Measurements from ENCODE around the gene OR2B2.

DNA sequence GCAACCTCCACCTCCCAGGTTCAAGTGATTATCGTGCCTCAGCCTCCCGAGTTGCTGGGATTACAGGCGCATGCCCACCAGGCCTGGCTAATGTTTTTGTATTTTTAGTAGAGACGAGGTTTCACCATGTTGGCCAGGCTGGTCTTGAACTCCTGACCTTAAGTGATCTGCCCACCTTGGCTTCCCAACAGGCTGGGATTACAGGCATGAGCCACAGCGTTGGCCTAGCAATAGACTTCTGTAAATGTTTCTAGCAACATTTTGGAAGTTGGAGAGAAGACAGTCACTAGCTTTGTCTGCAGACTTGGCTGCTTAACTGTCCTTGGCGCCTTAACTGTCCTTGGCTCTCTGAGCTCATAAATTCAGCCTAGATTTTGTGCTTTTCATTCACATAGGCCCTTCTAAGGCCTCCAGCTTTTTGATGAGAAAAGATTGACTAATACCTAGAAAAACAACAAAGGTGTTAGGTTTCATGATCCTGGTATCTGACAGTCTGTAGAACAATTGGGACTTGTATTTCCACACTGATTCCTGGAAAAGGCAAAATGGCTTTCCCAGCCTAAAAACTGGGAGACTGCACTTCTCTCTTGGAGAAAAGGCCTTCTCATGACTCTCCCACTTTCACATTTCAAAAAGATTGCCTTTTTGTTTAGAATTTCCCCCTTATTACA, 49.7 kb downstream of the OR2B2 start:
- TF ChIP-seq, protein P1, sequence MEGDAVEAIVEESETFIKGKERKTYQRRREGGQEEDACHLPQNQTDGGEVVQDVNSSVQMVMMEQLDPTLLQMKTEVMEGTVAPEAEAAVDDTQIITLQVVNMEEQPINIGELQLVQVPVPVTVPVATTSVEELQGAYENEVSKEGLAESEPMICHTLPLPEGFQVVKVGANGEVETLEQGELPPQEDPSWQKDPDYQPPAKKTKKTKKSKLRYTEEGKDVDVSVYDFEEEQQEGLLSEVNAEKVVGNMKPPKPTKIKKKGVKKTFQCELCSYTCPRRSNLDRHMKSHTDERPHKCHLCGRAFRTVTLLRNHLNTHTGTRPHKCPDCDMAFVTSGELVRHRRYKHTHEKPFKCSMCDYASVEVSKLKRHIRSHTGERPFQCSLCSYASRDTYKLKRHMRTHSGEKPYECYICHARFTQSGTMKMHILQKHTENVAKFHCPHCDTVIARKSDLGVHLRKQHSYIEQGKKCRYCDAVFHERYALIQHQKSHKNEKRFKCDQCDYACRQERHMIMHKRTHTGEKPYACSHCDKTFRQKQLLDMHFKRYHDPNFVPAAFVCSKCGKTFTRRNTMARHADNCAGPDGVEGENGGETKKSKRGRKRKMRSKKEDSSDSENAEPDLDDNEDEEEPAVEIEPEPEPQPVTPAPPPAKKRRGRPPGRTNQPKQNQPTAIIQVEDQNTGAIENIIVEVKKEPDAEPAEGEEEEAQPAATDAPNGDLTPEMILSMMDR (IDR thresholded peaks at IDR 0.05; ENCODE audit: low read length) = no peak
- TF ChIP-seq EZH2 (optimal IDR thresholded peaks at IDR 0.05; ENCODE audit: low read depth, low read length) (no peak), EZH2phosphoT487 (IDR thresholded peaks at IDR 0.05; ENCODE audit: low read length) (no peak)

Measured in MM.1S (cell line).